ENCODE results near the gene NME3.
A peak's percentile ranks its signal among the peaks of the same experiment; 100 is the strongest.

The NME3 gene

GRCh38 chr16:1786242-1787055 is 15.1 kb upstream of the NME3 start:
- Histone ChIP-seq H3K27me3 (ENCODE audit: control insufficient read depth, insufficient read depth, low read length) (no peaks in the 10 kb centered on the region), H3K4me2 (ENCODE audit: low read length) (no peak overlapping the region), H3K9me3 (replicated peaks; ENCODE audit: low read length) (no peaks in the 10 kb centered on the region), H3K36me3 (ENCODE audit: insufficient read depth, low read length) (peaks cover 14% of the 10 kb centered on the region), H3K4me1 (ENCODE audit: control insufficient read depth, insufficient read depth, low read length) (peaks cover 3% of the 10 kb centered on the region), H3K4me3 (ENCODE audit: low read length) (no peak overlapping the region), H3K9ac (ENCODE audit: low read depth, low read length) (no peak overlapping the region)

GRCh38 chr16:1785846-1786170 is 14.5 kb upstream of the NME3 start:
- Histone ChIP-seq H3K9me3 (replicated peaks; ENCODE audit: low read length) (no peaks in the 10 kb centered on the region), H3K27me3 (ENCODE audit: control insufficient read depth, insufficient read depth, low read length) (no peaks in the 10 kb centered on the region), H3K4me3 (ENCODE audit: low read length) (no peak overlapping the region), H3K36me3 (ENCODE audit: insufficient read depth, low read length) (peaks cover 14% of the 10 kb centered on the region), H3K4me1 (ENCODE audit: control insufficient read depth, insufficient read depth, low read length) (peaks cover 9% of the 10 kb centered on the region), H3K9ac (ENCODE audit: low read depth, low read length) (no peak overlapping the region), H3K4me2 (ENCODE audit: low read length) (no peak overlapping the region)

- Histone ChIP-seq H3K9ac (ENCODE audit: low read depth, low read length) (no peak overlapping the region), H3K27me3 (ENCODE audit: control insufficient read depth, insufficient read depth, low read length) (no peaks in the 10 kb centered on the region), H3K36me3 (ENCODE audit: insufficient read depth, low read length) (peaks cover 15% of the 10 kb centered on the region), H3K4me2 (ENCODE audit: low read length) (no peak overlapping the region), H3K4me3 (ENCODE audit: low read length) (no peak overlapping the region), H3K4me1 (ENCODE audit: control insufficient read depth, insufficient read depth, low read length) (peaks cover 9% of the 10 kb centered on the region), H3K9me3 (replicated peaks; ENCODE audit: low read length) (no peaks in the 10 kb centered on the region)
These were observed 13.9 kb upstream of the NME3 start for GRCh38 chr16:1784977-1785845.

- Histone ChIP-seq H3K4me2 (ENCODE audit: low read length) (peak within 1 kb of the TSS; percentile 99), H3K27me3 (ENCODE audit: control insufficient read depth, insufficient read depth, low read length) (no peaks in the 10 kb centered on the region), H3K9ac (ENCODE audit: low read depth, low read length) (peak within 1 kb of the TSS; percentile 89), H3K36me3 (ENCODE audit: insufficient read depth, low read length) (peaks cover 18% of the 10 kb centered on the region), H3K9me3 (replicated peaks; ENCODE audit: low read length) (no peaks in the 10 kb centered on the region), H3K4me1 (ENCODE audit: control insufficient read depth, insufficient read depth, low read length) (peaks cover 9% of the 10 kb centered on the region), H3K4me3 (ENCODE audit: low read length) (peak within 1 kb of the TSS; percentile 87)
These were observed 11.3 kb upstream of the NME3 start, which contains the start of the genes NUBP2 and SPSB3 for GRCh38 chr16:1782408-1783264. NUBP2 (plus strand) TSS chr16:1782960; CDS start chr16:1783021, 61 bp downstream. SPSB3 (minus strand) TSS chr16:1782571; CDS start chr16:1781483, 1,088 bp downstream.

- H3K9ac ChIP-seq (ENCODE audit: low read depth, low read length) = peak overlapping the region; percentile 82
- H3K4me3 ChIP-seq (ENCODE audit: low read length) = peak overlapping the region; percentile 74
- H3K9me3 ChIP-seq (replicated peaks; ENCODE audit: low read length) = no peaks in the 10 kb centered on the region
- H3K27me3 ChIP-seq (ENCODE audit: control insufficient read depth, insufficient read depth, low read length) = no peaks in the 10 kb centered on the region
- H3K4me2 ChIP-seq (ENCODE audit: low read length) = peak overlapping the region; percentile 96
- peaks cover 24% of the 10 kb centered on the region for H3K36me3 ChIP-seq (ENCODE audit: insufficient read depth, low read length)
- H3K4me1 ChIP-seq (ENCODE audit: control insufficient read depth, insufficient read depth, low read length) = peaks cover 9% of the 10 kb centered on the region
These were observed 10.5 kb upstream of the NME3 start for GRCh38 chr16:1781758-1782407.

GRCh38 chr16:1781254-1781653 is 9.9 kb upstream of the NME3 start:
- H3K4me1 ChIP-seq (ENCODE audit: control insufficient read depth, insufficient read depth, low read length) = peaks cover 9% of the 10 kb centered on the region
- no peaks in the 10 kb centered on the region for H3K27me3 ChIP-seq (ENCODE audit: control insufficient read depth, insufficient read depth, low read length)
- peak overlapping the region; percentile 82 for H3K9ac ChIP-seq (ENCODE audit: low read depth, low read length)
- peaks cover 23% of the 10 kb centered on the region for H3K36me3 ChIP-seq (ENCODE audit: insufficient read depth, low read length)
- peak overlapping the region; percentile 96 for H3K4me2 ChIP-seq (ENCODE audit: low read length)
- H3K4me3 ChIP-seq (ENCODE audit: low read length) = peak overlapping the region; percentile 74
- no peaks in the 10 kb centered on the region for H3K9me3 ChIP-seq (replicated peaks; ENCODE audit: low read length)

- H3K4me2 ChIP-seq (ENCODE audit: low read length) = peak overlapping the region; percentile 96
- H3K4me1 ChIP-seq (ENCODE audit: control insufficient read depth, insufficient read depth, low read length) = peaks cover 9% of the 10 kb centered on the region
- no peaks in the 10 kb centered on the region for H3K27me3 ChIP-seq (ENCODE audit: control insufficient read depth, insufficient read depth, low read length)
- no peak overlapping the region for H3K9ac ChIP-seq (ENCODE audit: low read depth, low read length)
- H3K4me3 ChIP-seq (ENCODE audit: low read length) = no peak overlapping the region
- H3K9me3 ChIP-seq (replicated peaks; ENCODE audit: low read length) = no peaks in the 10 kb centered on the region
- peaks cover 25% of the 10 kb centered on the region for H3K36me3 ChIP-seq (ENCODE audit: insufficient read depth, low read length)
These were observed 9.3 kb upstream of the NME3 start for GRCh38 chr16:1780677-1781072.

GRCh38 chr16:1779741-1780676 is 8.7 kb upstream of the NME3 start:
- Histone ChIP-seq H3K27me3 (ENCODE audit: control insufficient read depth, insufficient read depth, low read length) (no peaks in the 10 kb centered on the region), H3K4me2 (ENCODE audit: low read length) (no peak overlapping the region), H3K4me3 (ENCODE audit: low read length) (no peak overlapping the region), H3K36me3 (ENCODE audit: insufficient read depth, low read length) (peaks cover 31% of the 10 kb centered on the region), H3K4me1 (ENCODE audit: control insufficient read depth, insufficient read depth, low read length) (peaks cover 12% of the 10 kb centered on the region), H3K9ac (ENCODE audit: low read depth, low read length) (no peak overlapping the region), H3K9me3 (replicated peaks; ENCODE audit: low read length) (no peaks in the 10 kb centered on the region)

- no peak overlapping the region for H3K4me2 ChIP-seq (ENCODE audit: low read length)
- H3K36me3 ChIP-seq (ENCODE audit: insufficient read depth, low read length) = peaks cover 31% of the 10 kb centered on the region
- no peaks in the 10 kb centered on the region for H3K9me3 ChIP-seq (replicated peaks; ENCODE audit: low read length)
- H3K4me3 ChIP-seq (ENCODE audit: low read length) = no peak overlapping the region
- no peak overlapping the region for H3K9ac ChIP-seq (ENCODE audit: low read depth, low read length)
- peaks cover 20% of the 10 kb centered on the region for H3K4me1 ChIP-seq (ENCODE audit: control insufficient read depth, insufficient read depth, low read length)
- H3K27me3 ChIP-seq (ENCODE audit: control insufficient read depth, insufficient read depth, low read length) = no peaks in the 10 kb centered on the region
These were observed 7.9 kb upstream of the NME3 start for GRCh38 chr16:1779234-1779701.

Data from skeletal muscle satellite cell (primary cell).